ENCODE measurements around the gene KRT20. TPM values are rescaled to one million over a fixed set of nuclear protein-coding genes. Genes with fewer than 3 reads are reported as not detected.
"Not testable (repeated sequence)": the region's sequence is repeated elsewhere in the genome, so short reads cannot be mapped to it uniquely, and the experiment has no call there.

The KRT20 gene
- total RNA-seq, 2 donors from 2014 or later: not detected

DNA sequence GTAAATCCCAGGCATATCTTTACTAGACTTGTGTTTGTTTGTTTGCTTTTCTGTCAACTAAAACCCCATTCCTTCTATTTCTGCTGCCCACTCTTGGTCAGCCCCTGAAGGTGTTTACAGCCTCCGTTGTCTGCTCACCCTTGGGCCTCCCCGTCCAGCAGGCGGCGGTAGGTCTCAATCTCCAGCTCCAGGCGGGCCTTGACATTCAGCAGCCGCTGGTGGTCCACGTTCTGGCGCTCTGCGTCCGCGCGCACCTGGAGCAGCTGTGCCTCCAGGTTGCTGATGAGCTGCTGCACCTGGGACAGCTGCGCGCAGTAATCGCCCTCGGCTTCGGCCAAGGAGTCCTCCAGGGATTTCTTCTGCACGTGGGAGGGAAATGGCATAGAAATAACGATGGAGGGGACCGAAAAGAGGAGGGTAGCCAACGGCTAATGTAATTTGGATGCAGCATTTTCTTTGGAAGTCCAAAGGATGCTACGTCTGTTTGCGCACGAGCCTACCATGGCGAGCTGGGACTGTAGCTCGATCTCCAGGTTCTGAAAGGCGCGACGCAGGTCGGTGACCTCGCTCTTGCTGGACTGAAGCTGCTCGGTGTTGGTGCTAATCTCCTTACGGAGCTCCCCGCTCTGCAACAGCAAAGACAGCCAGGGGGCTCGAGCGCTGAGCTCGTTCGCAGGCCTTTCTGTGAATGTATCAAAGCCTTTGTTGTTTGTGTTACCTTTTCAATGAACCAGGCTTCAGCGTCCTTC, 21.9 kb downstream of the KRT20 start:
- ATAC-seq (no peak), DNase-seq (no peak)
- intact Hi-C loops (cut with DNase I): no loop called here

DNA sequence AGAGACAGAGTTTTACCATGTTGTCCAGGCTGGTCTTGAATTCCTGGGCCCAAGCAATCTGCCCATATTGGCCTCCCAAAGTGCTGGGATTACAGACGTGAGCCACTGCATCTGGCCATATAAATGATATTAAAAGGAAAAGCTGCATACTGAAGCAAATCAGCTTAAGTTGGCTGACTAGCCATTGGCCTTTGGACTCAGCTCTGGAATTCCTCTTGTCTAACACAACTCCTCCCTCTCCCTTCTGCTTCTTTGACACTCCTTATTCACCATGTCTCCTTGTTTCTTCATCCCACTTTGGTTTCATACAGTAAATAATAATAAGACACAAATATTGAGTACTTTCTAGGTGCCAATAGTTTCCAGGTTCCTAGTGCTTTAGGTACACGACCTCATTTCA, 25.5 kb downstream of the KRT20 start:
- ATAC-seq: no peak
- DNase-seq: no peak
- intact Hi-C loops (cut with DNase I): loop anchor here in 1 of 2 donors (5.0 kb wide), 2 partner anchors 788 to 803 kb away; no protein-coding TSS in a partner anchor

- intact Hi-C loops (cut with DNase I): loop anchor here in 1 of 2 donors (5.0 kb wide), 2 partner anchors 789 to 804 kb away; no protein-coding TSS in a partner anchor
- DNase-seq, ATAC-seq: not testable (repeated sequence)
These were observed 26.4 kb downstream of the KRT20 start for GRCh38 chr17:40858667-40859066.

DNA sequence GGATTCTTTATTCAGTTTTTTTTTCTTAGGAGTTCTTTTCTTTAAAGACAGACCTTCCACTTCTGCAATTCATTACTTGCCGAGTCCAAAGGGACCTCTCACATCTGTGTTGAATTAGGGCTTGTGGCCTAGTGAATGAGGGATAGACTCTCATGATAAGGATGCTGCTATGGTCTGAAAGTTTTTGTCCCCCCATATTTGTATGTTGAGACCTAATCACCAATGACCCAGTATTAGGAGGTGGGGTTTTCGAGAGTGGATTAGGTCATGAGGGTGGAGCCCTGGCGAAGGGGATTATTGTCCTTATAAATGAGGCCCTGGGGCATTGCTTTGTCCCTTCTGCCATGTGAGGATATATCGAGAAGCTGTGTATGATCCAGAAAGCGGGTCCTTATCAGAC, 27.5 kb downstream of the KRT20 start:
- DNase-seq (no peak), ATAC-seq (peak in 1 of 2 donors; percentile 67)
- intact Hi-C loops (cut with DNase I): loop anchor here in 1 of 2 donors (5.0 kb wide), 2 partner anchors 790 to 805 kb away; no protein-coding TSS in a partner anchor

DNA sequence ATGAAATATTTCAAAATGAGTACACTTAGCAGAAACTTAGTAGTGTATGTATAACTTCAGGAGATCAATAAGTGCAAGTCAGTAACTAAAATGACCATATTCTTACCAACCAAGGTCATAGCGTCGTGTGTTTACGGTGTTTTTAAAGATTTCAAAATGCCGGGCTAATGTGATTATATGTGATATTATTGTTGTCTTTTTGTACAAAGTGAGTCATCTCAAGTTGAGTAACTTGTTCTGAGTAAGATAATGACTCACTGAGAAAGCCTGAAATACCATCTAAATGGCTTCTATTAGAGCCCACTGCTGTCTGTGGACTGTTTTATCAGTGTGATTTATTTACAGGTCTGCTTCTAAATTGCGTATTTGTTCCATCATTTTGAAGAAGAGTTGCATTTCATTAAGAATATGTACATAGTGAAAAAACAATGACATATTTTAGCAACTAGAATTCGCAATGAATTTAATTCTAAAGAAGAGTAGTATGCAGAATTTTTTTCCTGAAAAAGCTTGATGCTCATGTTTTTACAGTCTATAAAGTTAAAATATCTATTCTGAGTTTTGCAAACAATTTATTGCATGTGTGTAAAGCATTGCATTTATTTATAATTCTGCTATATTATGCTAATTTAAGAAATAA, 30.7 kb downstream of the KRT20 start:
- intact Hi-C loops (cut with DNase I): no loop called here
- ATAC-seq (peak in 1 of 2 donors; percentile 87), DNase-seq (no peak)

GRCh38 chr17:40852364-40852763, 32.7 kb downstream of the KRT20 start:
- ATAC-seq (no peak), DNase-seq (no peak)
- intact Hi-C loops (cut with DNase I): no loop called here

- DNase-seq: no peak
- intact Hi-C loops (cut with DNase I): no loop called here
- no peak for ATAC-seq
These were observed 34.6 kb downstream of the KRT20 start for GRCh38 chr17:40850293-40850972.

DNA sequence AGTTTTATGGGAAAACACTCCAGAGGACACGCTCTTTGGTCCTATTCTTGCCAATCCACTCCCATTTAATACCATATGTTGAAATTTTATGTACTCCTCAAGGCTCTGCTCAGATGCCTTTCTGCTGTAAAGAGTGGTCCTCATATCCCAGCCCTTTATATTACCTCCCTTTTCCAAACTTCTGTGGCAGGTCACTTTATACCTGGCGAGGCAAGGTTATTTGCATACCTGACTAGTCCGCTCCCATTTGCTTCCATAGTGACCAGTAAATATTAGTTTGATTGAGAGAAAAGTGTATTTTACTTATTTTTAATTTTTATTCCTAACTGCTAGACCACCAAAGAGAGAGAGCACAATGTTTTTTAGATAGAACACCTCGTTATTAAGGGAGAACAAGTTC, 35.3 kb downstream of the KRT20 start:
- intact Hi-C loops (cut with DNase I): no loop called here

DNA sequence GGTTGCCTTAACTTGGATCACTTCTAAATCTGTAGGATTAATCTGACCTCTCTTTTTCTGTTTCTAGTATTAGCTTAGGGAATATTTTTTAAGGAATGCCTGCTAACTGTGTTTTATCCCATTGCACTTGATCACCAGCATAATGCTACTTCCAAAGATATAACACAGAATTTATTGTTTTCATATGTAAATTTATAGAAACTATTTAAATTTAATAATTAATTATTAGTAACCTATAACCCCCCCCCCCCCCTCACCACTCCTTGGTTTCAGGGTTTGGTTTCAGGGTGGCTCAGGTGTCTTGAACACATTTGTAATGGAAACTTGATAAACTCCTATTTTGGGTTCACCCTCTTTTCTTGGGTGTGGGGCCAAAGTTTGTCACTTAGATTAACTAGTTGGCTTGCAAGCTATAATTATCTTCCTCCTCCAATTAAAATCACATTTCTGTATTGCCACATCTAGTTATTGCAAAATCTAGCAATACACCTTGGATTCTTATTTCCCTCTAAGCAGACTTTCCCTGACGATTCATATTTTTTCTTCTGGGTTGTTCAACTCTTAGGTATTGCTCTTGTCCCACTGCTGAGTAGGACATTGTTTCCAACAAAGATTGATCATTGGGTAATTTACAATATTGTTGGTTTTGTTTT, 36.3 kb downstream of the KRT20 start:
- ATAC-seq (no peak), DNase-seq (no peak)
- intact Hi-C loops (cut with DNase I): no loop called here

More for the DNA sequence above, 35.3 kb downstream of the KRT20 start:
- DNase-seq (no peak), ATAC-seq (no peak)

DNA sequence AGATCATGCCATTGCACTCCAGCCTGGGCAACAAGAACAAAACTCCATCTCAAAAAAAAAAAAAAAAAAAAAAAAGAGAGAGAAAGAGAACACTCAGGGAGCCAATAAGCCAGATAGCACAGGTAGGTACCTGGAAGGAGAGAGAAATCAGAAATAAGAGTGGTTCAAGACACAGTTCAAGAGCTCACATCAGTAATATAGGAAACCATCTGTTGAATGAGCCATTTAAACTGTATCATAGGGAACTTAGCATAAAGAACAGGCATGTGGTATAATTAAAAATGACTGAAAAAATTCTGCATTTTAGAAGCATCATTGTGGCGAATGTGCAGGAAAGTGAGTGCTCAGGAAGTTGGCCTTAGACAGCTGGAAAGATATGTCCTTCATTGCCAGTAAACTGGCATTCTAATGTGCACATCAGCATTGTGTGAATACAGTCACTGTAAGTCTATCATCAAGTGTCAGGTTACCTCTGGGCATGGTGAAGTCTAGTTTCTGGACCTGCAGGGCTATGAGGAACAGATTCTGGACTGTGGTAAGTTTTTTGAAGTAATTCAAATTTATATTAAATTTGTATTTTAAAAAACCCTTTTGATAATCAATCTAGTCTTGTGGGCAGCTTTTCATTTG, 38.4 kb downstream of the KRT20 start:
- DNase-seq: no peak
- ATAC-seq: no peak
- intact Hi-C loops (cut with DNase I): no loop called here

GRCh38 chr17:40844671-40845107, 40.4 kb downstream of the KRT20 start:
- intact Hi-C loops (cut with DNase I): no loop called here
- ATAC-seq: no peak
- DNase-seq: no peak

- ATAC-seq: no peak
- DNase-seq: no peak
- intact Hi-C loops (cut with DNase I): no loop called here
These were observed 41.8 kb downstream of the KRT20 start for GRCh38 chr17:40843242-40843641.

DNA sequence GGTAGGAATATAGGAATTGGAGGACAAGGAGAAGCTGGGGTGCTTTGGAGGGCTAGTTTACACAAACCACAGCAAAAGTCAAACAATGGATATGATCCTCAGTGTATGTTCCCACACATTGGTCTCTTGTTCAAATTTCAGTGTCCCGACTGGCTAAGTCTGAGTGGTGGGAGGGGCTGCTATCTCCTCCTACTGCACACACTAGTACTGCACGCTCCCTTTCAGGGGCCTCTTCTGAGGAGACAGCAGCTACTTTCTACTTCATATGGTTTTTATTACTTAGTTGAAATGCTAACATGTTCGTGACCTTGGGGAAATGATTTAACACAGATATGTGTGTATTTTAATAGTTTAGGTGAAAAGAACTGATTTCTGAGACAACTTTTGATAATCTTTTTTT, 43.8 kb downstream of the KRT20 start:
- ATAC-seq (no peak), DNase-seq (no peak)
- intact Hi-C loops (cut with DNase I): no loop called here

DNA sequence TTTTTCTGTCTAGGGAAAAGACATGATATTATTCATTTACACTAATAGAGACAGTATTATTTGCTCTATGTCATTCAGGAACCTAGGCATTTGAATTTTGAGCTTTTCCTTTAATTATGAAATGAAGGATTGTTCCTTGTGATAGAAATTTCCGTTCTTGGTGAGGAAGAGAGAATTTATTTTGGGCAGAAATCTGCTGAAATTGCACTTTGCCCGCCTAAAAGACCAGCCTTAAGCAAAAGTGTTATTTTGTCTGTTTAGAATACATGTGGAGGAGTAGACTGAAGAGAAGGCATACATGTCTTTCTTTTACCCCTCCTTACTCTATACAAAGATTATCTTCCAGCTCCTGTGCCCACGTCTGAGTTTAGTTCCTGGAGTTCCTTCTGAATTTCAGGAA, 45.8 kb downstream of the KRT20 start:
- intact Hi-C loops (cut with DNase I): no loop called here
- DNase-seq (no peak), ATAC-seq (no peak)

- intact Hi-C loops (cut with DNase I): no loop called here
- DNase-seq: no peak
- ATAC-seq: no peak
These were observed 49.0 kb downstream of the KRT20 start for GRCh38 chr17:40836020-40836419.

DNA sequence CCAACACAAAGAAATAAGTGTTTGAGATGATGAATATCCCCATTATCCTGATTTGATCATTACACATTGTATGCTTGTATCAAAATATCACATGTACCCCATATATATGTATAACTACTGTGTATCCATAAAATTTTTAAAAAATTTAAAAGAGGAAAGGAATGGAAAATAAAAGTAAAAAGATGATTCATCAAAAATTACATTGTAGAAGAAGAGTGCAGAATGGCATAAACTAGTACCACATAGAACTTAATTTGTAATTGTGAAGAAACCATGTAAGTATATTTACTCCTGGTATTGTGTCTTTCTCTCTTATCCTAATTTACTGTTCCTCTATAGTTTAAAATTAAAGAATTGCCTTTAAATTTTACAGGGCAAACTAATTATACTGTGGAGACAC, 51.2 kb downstream of the KRT20 start:
- DNase-seq (no peak), ATAC-seq (no peak)
- intact Hi-C loops (cut with DNase I): no loop called here

GRCh38 chr17:40832840-40833239, 52.2 kb downstream of the KRT20 start:
- DNase-seq (no peak), ATAC-seq (no peak)
- intact Hi-C loops (cut with DNase I): no loop called here

GRCh38 chr17:40830085-40830776, 54.8 kb downstream of the KRT20 start:
- ATAC-seq (no peak), DNase-seq (no peak)

More at GRCh38 chr17:40830085-40830776, 54.8 kb downstream of the KRT20 start:
- intact Hi-C loops (cut with DNase I): no loop called here
